NCI-H146 (cell line): ENCODE data around the gene LGR6.
A peak's percentile ranks its signal among the peaks of the same experiment; 100 is the strongest.
"Not testable (repeated sequence)": the region's sequence is repeated elsewhere in the genome, so short reads cannot be mapped to it uniquely, and the experiment has no call there.

Source experiments
- DNase-seq: peaks from one replicate; lab custom pipeline; 2025; lab: John Stamatoyannopoulos, UW

The LGR6 gene

GRCh38 chr1:202193614-202194327 lies at the start of gene LGR6:
TSS of gene LGR6 (plus strand) at chr1:202193799. CDS start at chr1:202193990, 191 bp downstream.
- DNase-seq = peak; percentile 19

- DNase-seq = peak; percentile 65
Observed at GRCh38 chr1:202144402-202145067, 49.1 kb upstream of the LGR6 start, which contains the start of gene ARL8A. TSS of gene ARL8A (minus strand) at chr1:202144737. CDS start at chr1:202144572, 165 bp downstream.

DNA sequence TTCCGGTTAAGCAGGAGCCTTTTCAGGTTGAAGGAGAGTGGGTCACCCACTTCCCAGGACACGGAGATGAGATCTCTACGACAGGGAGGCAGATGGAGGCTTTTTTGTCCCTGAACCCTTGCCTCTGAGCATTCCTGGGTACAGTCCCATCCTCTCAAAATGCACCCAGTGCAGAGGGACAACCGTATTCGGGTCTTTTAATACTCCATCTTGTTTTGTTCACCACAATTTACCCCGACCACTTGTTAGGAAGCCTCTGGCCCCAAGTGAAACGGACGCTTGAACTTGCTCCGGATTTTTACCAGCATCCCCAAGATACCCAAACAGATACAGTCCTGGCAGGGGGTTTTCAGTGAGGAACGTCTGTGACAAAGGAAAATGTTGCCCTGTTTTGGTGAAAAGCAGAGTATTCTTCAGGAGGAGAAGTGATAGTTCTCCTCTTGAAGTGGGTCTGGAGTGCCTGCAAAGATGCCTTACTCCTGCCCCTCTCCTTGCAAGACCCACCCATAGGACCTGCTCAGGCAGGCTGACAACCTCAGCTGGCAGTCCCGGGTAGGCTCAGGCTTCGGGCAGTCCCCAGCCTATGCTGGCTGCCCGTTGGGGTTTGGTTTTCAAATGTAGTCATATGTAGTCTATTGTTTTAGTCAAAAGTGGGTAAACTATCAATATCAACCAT lies 48.4 kb upstream of the LGR6 start:
- no peak for DNase-seq

- DNase-seq = not testable (repeated sequence)
Observed at GRCh38 chr1:202145744-202146140, 47.9 kb upstream of the LGR6 start.

DNA sequence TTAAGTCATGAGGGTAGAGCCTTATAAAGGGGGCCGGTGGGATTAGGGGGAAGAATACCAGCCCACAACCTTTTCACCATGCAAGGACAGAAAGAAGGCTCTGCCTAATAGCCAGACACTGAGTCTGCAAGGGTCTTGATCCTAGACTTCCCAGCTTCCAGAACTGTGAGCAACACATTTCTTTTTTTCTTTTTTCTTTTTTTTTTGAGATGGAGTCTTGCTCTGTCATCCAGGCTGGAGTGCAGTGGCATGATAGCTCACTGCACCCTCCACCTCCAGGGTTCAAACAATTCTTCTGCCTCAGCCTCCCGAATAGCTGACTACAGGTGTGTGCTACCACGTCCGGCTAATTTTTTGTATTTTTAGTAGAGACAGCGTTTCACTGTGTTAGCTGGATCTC lies 47.3 kb upstream of the LGR6 start:
- DNase-seq = no peak

DNA sequence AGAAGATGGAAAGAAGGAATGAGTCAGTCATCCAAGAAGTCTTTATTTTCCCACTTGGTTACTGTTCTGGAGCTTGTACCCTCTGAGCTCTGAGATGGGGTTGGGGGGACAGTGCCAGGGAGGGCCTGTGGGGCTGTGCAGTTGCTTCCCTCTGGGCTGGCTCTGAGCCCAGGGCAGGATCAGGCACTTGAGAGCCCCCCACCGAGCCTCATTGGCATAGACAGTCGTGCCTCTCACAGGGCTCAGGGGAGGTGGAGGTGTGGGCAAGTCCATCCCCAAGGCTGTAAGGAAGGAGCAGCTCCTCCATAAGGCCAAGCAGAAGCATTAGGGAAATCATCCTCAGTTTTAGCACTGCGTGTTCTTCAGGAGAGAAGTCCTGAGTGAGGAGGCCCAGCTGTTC lies 46.6 kb upstream of the LGR6 start:
- no peak for DNase-seq

DNA sequence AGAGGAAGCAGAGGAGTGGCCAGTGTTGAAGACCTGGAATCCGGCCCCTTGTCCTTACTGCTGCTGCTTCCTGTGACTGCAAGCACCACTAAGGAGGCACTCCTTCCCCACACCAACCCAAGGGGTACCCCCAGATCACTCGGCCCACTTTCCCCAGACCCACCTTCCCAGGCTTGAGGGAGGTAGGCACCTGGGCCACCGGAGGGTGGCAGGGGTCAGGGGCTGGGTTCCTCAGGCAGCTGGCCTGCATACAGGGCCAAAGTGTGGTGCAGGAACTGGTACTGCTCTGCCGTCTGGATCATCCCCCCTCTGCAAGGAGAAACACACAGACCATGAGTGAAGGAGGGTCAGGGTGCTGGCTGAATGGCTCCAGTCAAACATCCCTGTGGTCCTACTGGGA lies 45.2 kb upstream of the LGR6 start:
- no peak for DNase-seq

- DNase-seq = no peak
Observed at GRCh38 chr1:202149566-202149965, 44.0 kb upstream of the LGR6 start.

GRCh38 chr1:202150187-202150586 lies 43.4 kb upstream of the LGR6 start:
- no peak for DNase-seq

- no peak for DNase-seq
Observed at GRCh38 chr1:202150602-202151001, 43.0 kb upstream of the LGR6 start.

DNA sequence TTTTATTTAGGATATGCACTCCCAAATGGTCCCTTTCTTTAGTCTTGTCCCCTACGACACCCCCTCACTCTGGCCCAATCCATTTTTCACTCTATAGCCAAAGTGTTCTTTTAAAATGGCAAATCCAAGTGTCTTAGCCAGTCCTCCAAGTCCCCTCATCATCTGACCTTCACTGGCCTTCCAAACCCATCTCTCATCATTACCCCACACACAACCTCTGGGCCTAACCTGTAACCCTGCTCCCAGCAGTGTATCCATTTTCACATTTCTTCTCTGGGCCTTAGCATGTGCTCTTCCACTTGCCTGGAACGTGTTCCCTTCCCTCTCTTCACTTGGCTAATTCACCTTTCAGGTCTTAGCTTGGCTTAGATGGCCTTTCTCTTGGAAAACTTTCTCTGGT lies 42.6 kb upstream of the LGR6 start:
- DNase-seq = no peak

DNA sequence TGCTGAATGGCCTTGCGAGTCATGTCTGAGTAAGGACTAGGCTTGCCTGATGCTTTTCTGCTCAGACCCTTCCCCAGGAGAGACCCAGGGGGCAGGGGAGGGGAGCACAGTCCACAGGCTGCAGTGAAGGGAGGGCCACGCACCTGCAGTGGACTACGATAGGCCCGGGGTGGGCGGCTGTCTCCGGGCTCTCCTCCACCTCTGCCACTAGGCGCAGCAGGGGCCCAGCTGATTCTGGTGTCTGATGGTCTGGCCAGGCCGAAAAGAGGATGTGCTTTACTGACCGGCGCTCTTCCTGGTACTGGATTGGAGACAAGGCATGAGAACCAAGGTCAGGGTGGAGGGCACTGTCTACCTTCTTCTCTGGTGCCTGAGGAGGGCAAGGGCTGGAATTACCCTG lies 41.2 kb upstream of the LGR6 start:
- no peak for DNase-seq

- DNase-seq = no peak
Observed at GRCh38 chr1:202153284-202153683, 40.3 kb upstream of the LGR6 start.

DNA sequence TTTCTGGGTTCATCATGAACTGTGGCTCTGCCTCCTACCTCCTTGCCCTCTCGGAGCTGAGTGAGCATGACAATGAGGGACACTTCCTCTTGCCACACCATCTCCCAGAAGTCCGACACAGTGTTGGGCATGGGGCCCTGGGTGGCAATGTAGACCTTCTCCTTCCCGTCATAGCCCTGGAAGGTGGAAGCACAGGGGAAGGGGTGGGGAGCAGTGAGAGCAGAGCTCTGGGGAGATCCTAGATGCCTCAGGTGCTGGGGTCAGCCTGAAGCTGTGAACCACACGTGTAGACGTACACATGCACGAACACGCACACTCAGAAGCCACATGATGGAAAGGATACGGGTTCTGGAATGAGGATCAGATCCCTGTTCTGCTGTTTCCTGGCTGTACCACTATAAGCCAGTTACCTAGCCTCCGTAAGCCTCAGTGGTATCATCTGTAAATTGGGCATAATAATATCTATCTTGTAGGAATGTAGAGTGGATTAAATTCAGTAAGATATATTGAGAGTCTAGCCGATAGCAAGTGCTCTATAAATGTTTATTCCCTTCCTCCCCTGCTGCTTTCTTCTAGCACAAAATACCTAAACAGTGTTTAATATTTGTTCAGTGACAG lies 39.3 kb upstream of the LGR6 start:
- no peak for DNase-seq

GRCh38 chr1:202154766-202155477 lies 38.7 kb upstream of the LGR6 start:
- peak; percentile 62 for DNase-seq

- DNase-seq = no peak
Observed at GRCh38 chr1:202155478-202156021, 38.0 kb upstream of the LGR6 start.

- no peak for DNase-seq
Observed at GRCh38 chr1:202156590-202156989, 37.0 kb upstream of the LGR6 start.

- DNase-seq = no peak
Observed at GRCh38 chr1:202157945-202158344, 35.7 kb upstream of the LGR6 start.

GRCh38 chr1:202158810-202159533 lies 34.6 kb upstream of the LGR6 start:
- no peak for DNase-seq

DNA sequence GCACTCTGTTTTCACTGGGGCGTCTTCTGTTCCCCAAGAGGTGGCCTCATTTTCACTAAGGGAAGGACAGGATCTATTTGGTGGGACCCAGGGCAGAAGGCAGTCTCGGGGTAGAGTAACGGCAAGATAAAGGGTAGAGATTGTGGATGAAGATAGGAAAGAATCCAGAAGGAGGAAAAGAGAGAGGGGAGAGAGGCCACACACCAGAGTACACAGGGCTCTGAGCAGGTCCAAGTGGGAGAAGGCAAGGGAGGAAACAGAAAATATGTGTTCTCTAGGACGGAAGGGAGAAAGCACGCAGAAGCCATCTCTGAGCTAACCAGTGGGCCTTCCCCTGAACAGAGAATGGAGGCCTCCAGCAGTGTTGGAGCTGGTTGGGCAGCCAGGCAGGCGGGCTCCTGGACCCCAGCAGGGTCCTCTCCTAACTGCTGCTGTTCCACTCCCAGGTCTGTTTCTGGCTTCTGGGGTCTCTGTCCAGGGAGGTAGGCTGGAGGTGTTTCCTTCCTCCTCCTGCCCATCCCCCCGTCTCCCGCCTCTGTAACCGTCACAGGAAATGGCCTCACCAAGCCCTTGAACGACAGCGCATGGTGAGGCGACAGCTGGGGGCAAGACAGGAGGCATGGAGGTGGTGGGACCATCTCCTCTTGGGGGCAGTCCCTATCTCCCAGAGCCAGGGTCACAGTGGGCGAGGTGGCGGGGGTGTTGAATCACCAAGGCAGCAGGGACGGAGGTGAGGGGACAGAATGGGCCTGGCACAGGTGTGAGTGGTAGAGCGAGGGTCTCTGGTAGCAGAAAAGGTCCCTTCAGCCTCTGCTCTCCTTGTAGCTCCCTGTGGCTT lies 33.8 kb upstream of the LGR6 start:
- DNase-seq = no peak
